IMR-90 (cell line): Measurements from ENCODE around the gene ANKRD20A1. TPM values are rescaled to one million over a fixed set of nuclear protein-coding genes. Genes with fewer than 3 reads are reported as not detected.

Experiments
- microRNA-seq, 2 experiments: library from miRNA; stranded (forward) in 1 of 2; unstranded in 1 of 2; fragments of 10-50 nt in 1 of 2; fragments of <30 nt in 1 of 2; gene quantifications in 1 of 2; microRNA quantifications in 1 of 2; one replicate each; pipeline versions ENCODE3 to v1.1.0; 2013 to 2020; ENCODE audit not compliant: insufficient read depth in 1 of 2, insufficient read length in 1 of 2, unreplicated experiment in 1 of 2
- polyA plus RNA-seq, 3 experiments: library from polyadenylated mRNA; depleted of rRNA; stranded (reverse); fragments of >200 nt; gene quantifications; 2 replicates each; pipeline ENCODE4 v1.2.3, GENCODE V29; 2012; ENCODE audit warnings: low replicate concordance in 1 of 3
- small RNA-seq, 5 experiments: library from RNA; depleted of rRNA; stranded (forward); fragments of <200 nt; gene quantifications; one replicate each; pipeline ENCODE3, GENCODE V24; 2012
- total RNA-seq: library from RNA; depleted of rRNA; stranded (reverse); fragments of >200 nt; gene quantifications from 2 replicates; pipeline ENCODE4 v1.2.3, GENCODE V29; 2012

ANKRD20A1 gene
- total and polyA plus RNA-seq, 2 of the 4 experiments (the other 2 are of a cell fraction): 0.18 to 0.22 TPM

Small RNAs within 50 kb of the gene (microRNA-seq; reads per million reads assigned to microRNA genes)
- gene RNU6-368P (ENCODE audit: insufficient read depth, insufficient read length): not detected

Small RNAs within 50 kb of the gene (small RNA-seq; reads per million reads assigned to genes)
- gene RNU6-368P: 0 reads per million in 5 experiments
